Neural progenitor cell (in vitro differentiated cells): Measurements from ENCODE around the gene NOD1.

ENCODE experiments used
- EZH2 ChIP-seq: fragments of 200-600 bp; sonication (generic); IDR thresholded peaks from 2 replicates; pipeline ENCODE4 v1.6.1; 2017; ENCODE audit warnings: antibody characterized with exemption, mild to moderate bottlenecking, moderate library complexity
- TF ChIP-seq, protein P1 (sequence below): fragments of 200-600 bp; sonication (generic); IDR thresholded peaks from 2 replicates; pipeline ENCODE4 v1.5.1; 2017; ENCODE audit warnings: antibody characterized with exemption, mild to moderate bottlenecking

DNA sequence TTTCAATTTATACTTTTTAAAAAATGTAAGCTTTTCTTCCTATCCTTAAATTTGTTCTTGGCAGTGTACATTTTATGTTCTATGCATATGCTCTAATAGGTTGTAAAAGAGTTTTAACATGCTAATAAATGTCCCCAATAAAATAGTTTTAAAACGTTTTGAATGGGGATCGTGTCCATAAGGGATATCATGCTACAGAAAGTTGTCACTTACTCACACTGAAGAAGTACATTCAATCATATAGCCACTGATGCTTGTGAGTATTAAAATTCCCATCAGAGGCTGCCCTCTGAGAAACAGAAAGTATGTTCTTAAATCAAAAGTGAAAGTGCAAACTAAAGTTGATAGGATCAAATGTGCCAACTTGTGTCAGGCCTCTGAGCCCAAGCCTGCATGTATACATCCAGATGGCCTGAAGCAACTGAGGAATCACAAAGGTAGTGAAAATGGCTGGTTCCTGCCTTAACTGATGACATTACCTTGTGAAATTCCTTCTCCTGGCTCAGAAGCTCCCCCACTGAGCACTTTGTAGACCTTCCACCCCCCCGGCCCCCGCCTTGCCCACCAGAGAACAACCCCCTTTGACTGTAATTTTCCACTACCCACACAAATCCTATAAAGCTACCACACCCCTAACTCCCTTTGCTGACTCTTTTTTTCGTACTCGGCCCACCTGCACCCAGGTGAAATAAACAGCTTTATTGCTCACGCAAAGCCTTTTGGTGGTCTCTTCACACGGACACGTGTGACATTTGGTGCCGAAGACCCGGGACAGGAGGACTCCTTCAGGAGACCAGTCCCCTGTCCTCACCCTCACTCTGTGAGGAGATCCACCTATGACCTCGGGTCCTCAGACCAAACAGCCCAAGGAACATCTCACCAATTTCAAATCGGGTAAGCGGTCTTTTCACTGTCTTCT is 877 bp upstream of the NOD1 start:
- TF ChIP-seq, protein P1, sequence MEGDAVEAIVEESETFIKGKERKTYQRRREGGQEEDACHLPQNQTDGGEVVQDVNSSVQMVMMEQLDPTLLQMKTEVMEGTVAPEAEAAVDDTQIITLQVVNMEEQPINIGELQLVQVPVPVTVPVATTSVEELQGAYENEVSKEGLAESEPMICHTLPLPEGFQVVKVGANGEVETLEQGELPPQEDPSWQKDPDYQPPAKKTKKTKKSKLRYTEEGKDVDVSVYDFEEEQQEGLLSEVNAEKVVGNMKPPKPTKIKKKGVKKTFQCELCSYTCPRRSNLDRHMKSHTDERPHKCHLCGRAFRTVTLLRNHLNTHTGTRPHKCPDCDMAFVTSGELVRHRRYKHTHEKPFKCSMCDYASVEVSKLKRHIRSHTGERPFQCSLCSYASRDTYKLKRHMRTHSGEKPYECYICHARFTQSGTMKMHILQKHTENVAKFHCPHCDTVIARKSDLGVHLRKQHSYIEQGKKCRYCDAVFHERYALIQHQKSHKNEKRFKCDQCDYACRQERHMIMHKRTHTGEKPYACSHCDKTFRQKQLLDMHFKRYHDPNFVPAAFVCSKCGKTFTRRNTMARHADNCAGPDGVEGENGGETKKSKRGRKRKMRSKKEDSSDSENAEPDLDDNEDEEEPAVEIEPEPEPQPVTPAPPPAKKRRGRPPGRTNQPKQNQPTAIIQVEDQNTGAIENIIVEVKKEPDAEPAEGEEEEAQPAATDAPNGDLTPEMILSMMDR: no peak
- TF ChIP-seq EZH2: no peak
